ENCODE data around the gene HIPK3. TPM values are rescaled to one million over a fixed set of nuclear protein-coding genes. Genes with fewer than 3 reads are reported as not detected.

Gene HIPK3
- total and polyA plus RNA-seq, 2 experiments from 2014 or later: 5.5 to 29.8 TPM

DNA sequence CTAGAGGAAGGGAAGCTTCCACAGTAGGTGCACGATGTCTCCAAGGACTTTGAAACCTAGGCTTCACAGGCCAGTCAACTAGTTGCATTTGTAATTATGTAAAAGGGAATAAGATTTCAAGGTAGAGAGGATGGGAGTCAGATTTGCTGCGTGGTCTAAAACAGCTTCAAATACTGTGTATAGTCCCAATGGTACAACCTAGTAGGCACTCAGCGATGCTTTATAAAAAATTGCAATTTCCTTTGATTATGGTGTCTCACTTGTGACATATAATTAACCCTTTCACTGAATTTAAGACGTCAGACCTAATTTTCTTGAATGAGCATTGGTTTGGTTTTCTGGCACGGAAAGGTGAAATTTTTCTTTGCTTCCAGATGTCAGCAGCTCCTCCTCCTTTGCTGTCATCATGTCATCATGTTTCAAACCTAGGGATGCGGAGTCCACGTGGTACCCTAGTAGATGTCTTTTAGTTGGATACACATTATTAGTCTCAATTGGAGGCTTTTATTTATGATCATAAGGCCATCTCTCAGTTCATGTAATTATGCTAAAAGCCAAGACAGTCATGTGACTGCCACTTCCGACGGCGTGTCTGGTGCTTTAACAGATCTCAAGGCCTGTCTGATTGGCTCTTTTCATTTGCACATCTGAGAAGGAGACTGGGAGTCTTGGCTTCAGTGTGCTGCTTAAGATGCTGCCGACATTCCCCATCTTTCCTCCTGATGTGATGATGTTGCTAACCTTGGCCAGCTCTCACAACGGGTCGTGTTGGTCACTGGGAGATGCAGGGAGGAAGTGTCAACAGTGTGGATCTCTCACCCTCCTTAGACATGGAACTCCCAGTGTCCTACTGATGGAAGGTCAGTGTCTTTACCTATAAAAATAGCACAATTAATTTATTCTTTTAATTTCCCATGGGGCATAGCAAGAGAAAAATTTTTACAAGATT is 134.0 kb downstream of the HIPK3 start (continued):
- TF ChIP-seq, protein P1, sequence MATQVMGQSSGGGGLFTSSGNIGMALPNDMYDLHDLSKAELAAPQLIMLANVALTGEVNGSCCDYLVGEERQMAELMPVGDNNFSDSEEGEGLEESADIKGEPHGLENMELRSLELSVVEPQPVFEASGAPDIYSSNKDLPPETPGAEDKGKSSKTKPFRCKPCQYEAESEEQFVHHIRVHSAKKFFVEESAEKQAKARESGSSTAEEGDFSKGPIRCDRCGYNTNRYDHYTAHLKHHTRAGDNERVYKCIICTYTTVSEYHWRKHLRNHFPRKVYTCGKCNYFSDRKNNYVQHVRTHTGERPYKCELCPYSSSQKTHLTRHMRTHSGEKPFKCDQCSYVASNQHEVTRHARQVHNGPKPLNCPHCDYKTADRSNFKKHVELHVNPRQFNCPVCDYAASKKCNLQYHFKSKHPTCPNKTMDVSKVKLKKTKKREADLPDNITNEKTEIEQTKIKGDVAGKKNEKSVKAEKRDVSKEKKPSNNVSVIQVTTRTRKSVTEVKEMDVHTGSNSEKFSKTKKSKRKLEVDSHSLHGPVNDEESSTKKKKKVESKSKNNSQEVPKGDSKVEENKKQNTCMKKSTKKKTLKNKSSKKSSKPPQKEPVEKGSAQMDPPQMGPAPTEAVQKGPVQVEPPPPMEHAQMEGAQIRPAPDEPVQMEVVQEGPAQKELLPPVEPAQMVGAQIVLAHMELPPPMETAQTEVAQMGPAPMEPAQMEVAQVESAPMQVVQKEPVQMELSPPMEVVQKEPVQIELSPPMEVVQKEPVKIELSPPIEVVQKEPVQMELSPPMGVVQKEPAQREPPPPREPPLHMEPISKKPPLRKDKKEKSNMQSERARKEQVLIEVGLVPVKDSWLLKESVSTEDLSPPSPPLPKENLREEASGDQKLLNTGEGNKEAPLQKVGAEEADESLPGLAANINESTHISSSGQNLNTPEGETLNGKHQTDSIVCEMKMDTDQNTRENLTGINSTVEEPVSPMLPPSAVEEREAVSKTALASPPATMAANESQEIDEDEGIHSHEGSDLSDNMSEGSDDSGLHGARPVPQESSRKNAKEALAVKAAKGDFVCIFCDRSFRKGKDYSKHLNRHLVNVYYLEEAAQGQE (IDR thresholded peaks at IDR 0.05; ENCODE audit: unreplicated experiment): no peak
- no peak for TF ChIP-seq JUNB (IDR thresholded peaks at IDR 0.05; ENCODE audit: unreplicated experiment)
- TF ChIP-seq, protein P2, sequence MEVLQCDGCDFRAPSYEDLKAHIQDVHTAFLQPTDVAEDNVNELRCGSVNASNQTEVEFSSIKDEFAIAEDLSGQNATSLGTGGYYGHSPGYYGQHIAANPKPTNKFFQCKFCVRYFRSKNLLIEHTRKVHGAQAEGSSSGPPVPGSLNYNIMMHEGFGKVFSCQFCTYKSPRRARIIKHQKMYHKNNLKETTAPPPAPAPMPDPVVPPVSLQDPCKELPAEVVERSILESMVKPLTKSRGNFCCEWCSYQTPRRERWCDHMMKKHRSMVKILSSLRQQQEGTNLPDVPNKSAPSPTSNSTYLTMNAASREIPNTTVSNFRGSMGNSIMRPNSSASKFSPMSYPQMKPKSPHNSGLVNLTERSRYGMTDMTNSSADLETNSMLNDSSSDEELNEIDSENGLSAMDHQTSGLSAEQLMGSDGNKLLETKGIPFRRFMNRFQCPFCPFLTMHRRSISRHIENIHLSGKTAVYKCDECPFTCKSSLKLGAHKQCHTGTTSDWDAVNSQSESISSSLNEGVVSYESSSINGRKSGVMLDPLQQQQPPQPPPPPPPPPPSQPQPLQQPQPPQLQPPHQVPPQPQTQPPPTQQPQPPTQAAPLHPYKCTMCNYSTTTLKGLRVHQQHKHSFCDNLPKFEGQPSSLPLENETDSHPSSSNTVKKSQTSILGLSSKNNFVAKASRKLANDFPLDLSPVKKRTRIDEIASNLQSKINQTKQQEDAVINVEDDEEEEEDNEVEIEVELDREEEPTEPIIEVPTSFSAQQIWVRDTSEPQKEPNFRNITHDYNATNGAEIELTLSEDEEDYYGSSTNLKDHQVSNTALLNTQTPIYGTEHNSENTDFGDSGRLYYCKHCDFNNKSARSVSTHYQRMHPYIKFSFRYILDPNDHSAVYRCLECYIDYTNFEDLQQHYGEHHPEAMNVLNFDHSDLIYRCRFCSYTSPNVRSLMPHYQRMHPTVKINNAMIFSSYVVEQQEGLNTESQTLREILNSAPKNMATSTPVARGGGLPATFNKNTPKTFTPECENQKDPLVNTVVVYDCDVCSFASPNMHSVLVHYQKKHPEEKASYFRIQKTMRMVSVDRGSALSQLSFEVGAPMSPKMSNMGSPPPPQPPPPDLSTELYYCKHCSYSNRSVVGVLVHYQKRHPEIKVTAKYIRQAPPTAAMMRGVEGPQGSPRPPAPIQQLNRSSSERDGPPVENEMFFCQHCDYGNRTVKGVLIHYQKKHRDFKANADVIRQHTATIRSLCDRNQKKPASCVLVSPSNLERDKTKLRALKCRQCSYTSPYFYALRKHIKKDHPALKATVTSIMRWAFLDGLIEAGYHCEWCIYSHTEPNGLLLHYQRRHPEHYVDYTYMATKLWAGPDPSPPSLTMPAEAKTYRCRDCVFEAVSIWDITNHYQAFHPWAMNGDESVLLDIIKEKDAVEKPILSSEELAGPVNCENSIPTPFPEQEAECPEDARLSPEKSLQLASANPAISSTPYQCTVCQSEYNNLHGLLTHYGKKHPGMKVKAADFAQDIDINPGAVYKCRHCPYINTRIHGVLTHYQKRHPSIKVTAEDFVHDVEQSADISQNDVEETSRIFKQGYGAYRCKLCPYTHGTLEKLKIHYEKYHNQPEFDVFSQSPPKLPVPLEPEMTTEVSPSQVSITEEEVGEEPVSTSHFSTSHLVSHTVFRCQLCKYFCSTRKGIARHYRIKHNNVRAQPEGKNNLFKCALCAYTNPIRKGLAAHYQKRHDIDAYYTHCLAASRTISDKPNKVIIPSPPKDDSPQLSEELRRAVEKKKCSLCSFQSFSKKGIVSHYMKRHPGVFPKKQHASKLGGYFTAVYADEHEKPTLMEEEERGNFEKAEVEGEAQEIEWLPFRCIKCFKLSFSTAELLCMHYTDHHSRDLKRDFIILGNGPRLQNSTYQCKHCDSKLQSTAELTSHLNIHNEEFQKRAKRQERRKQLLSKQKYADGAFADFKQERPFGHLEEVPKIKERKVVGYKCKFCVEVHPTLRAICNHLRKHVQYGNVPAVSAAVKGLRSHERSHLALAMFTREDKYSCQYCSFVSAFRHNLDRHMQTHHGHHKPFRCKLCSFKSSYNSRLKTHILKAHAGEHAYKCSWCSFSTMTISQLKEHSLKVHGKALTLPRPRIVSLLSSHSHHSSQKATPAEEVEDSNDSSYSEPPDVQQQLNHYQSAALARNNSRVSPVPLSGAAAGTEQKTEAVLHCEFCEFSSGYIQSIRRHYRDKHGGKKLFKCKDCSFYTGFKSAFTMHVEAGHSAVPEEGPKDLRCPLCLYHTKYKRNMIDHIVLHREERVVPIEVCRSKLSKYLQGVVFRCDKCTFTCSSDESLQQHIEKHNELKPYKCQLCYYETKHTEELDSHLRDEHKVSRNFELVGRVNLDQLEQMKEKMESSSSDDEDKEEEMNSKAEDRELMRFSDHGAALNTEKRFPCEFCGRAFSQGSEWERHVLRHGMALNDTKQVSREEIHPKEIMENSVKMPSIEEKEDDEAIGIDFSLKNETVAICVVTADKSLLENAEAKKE (CRISPR knock-in tag; IDR thresholded peaks at IDR 0.05): no peak

DNA sequence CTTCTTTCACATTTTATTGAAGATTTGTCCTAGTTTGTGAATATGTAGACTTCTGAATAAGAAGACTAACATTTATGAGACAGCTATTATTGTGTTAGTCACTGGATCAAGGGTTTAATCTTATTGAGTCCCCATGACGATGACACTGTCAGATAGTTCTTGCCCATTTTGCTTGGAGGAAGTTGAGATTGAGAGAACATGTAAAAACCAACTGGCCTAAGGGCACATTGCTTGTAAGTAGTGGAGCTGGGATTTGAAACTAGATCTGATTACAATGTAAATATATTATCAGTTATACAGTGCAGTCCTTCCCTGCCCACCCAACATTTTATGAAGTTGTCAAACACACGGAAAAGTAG is 134.7 kb downstream of the HIPK3 start:
- no peak overlapping the region for H3K27ac Mint-ChIP-seq
- H3K79me2 ChIP-seq (replicated peaks; ENCODE audit: insufficient read depth): no peaks in the 10 kb centered on the region
- H3K4me3 Mint-ChIP-seq: no peak overlapping the region
- H3K27me3 Mint-ChIP-seq (ENCODE audit: insufficient read depth, low read depth, poor library complexity): no peaks in the 10 kb centered on the region
- no peaks in the 10 kb centered on the region for H3K9me3 Mint-ChIP-seq
- H3K36me3 Mint-ChIP-seq (ENCODE audit: low read depth): no peaks in the 10 kb centered on the region
- no peak overlapping the region for H2AFZ ChIP-seq
- H3K27me3 ChIP-seq (ENCODE audit: insufficient read depth): no peaks in the 10 kb centered on the region
- H4K20me1 ChIP-seq (replicated peaks; ENCODE audit: insufficient read depth): no peaks in the 10 kb centered on the region
- H3K36me3 ChIP-seq (ENCODE audit: insufficient read depth): no peaks in the 10 kb centered on the region
- ATAC-seq (no peak), DNase-seq (ENCODE audit: low spot score) (no peak)
- no peaks in the 10 kb centered on the region for H3K4me1 ChIP-seq (ENCODE audit: insufficient read depth)
- H3K4me3 ChIP-seq: no peak overlapping the region
- no peak overlapping the region for H3K4me2 ChIP-seq
- H3K27ac ChIP-seq (ENCODE audit: low read depth): no peak overlapping the region
- H3K4me1 Mint-ChIP-seq: peaks cover 3% of the 10 kb centered on the region; the same call in 2 of the 3 replicates
- no peaks in the 10 kb centered on the region for H3K9me2 ChIP-seq (ENCODE audit: insufficient read depth)
- no peaks in the 10 kb centered on the region for H3F3A ChIP-seq (replicated peaks; ENCODE audit: low read depth)
- TF ChIP-seq EZH2 (IDR thresholded peaks at IDR 0.05; ENCODE audit: low read depth, unreplicated experiment) (no peak), NANOG (IDR thresholded peaks at IDR 0.05; ENCODE audit: borderline replicate concordance) (no peak)
